LNCaP clone FGC (cell line): ENCODE measurements around the gene TMEM221.

ENCODE experiments used
- DNase-seq: peaks from one replicate; pipeline ENCODE4 v3.0.0-alpha.2; 2011; ENCODE audit warnings: low read depth
- H3K4me3 ChIP-seq: 2 replicates; pipeline ENCODE4 v1.5.1; 2011; ENCODE audit warnings: mild to moderate bottlenecking, low read depth, low read length, control low read depth
- CTCF ChIP-seq: IDR thresholded peaks from 2 replicates; pipeline ENCODE4 v1.5.1; 2012; ENCODE audit warnings: mild to moderate bottlenecking; ENCODE audit not compliant: control insufficient read depth, insufficient read depth; ENCODE audit errors: extremely low read depth

TMEM221 gene

GRCh38 chr19:17411801-17412200 lies 36.7 kb downstream of the TMEM221 start:
- no peak for DNase-seq
- no peak for TF ChIP-seq CTCF
- H3K4me3 ChIP-seq = no peak overlapping the region

- TF ChIP-seq CTCF = no peak
- DNase-seq = no peak
- H3K4me3 ChIP-seq = no peak overlapping the region
Observed at GRCh38 chr19:17409990-17410389, 38.5 kb downstream of the TMEM221 start.

GRCh38 chr19:17406887-17407196 lies 41.6 kb downstream of the TMEM221 start:
- no peak overlapping the region for H3K4me3 ChIP-seq
- TF ChIP-seq CTCF = no peak
- DNase-seq = no peak

GRCh38 chr19:17406046-17406886 lies 42.2 kb downstream of the TMEM221 start:
- no peak for DNase-seq
- H3K4me3 ChIP-seq = no peak overlapping the region
- TF ChIP-seq CTCF = no peak

- no peak for DNase-seq
- H3K4me3 ChIP-seq = no peak within 1 kb of the TSS
- TF ChIP-seq CTCF = no peak
Observed at GRCh38 chr19:17405250-17406045, 43.0 kb downstream of the TMEM221 start, which contains the start of gene BST2. Gene BST2, minus strand, starts transcription at chr19:17405630. Its CDS starts 55 bp downstream, at chr19:17405575.

- no peak overlapping the region for H3K4me3 ChIP-seq
- no peak for DNase-seq
- TF ChIP-seq CTCF = no peak
Observed at GRCh38 chr19:17404621-17405249, 43.7 kb downstream of the TMEM221 start.
